GM18507 (cell line): ENCODE data around the gene SYT15.
A peak's percentile ranks its signal among the peaks of the same experiment; 100 is the strongest.
"Not testable (repeated sequence)": the region's sequence is repeated elsewhere in the genome, so short reads cannot be mapped to it uniquely, and the experiment has no call there.

Source experiments
- DNase-seq: peaks from one replicate; pipeline ENCODE4 v3.0.0; 2011; ENCODE audit warnings: low read depth; ENCODE audit not compliant: insufficient read length; ENCODE audit errors: extremely low spot score
- FAIRE-seq: peaks from 2 replicates; lab custom pipeline; 2011; peaks lifted over from hg19 to GRCh38; lab: Jason Lieb, UNC

Gene SYT15

DNA sequence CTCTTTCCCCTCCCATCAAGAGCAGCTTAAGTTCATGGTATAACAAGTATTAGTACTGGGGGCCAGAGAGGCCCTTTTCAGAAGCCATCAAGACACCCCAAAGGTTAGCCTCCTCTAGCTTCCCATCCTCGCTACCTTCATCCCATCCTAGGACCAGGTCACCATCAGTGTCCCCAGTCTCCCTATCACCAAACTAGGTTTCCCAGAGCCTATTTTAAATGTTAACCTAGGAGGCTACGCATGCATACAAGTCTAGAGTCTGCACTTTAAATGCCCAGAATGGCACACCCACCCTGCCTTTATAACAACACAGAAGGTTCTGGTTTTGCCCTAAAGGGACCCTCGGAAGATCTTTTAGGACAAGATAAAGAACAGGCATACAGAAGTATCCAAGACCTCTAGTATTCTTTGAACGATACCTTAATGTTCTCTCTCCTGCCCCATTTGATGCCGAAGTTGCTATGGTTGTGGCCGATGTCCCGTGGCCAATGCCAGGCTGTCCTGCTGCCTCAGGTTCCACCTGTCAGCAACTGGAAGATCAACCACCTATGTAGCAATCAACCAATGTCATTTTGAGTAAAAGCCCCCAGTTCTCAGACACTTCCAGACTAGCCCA, 24.7 kb upstream of the SYT15 start:
- no peak for DNase-seq
- no peak for FAIRE-seq

DNA sequence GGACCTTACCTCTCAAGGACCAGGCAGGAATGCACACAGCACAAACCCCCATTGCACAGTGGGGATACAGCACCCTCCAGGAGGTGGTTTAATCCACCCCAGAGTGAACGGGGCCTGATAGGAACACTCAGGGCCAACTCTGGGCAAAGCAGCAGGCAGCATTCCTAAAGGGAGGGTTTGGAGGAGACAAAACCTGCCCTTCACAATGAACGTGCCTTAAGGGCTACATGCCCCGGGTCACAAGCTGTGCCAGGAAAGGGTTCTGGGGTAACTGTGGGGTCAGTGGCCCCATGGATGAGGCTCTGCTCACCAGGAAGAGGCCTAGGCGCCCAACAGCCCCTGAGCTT, 23.6 kb upstream of the SYT15 start:
- no peak for FAIRE-seq
- no peak for DNase-seq

DNA sequence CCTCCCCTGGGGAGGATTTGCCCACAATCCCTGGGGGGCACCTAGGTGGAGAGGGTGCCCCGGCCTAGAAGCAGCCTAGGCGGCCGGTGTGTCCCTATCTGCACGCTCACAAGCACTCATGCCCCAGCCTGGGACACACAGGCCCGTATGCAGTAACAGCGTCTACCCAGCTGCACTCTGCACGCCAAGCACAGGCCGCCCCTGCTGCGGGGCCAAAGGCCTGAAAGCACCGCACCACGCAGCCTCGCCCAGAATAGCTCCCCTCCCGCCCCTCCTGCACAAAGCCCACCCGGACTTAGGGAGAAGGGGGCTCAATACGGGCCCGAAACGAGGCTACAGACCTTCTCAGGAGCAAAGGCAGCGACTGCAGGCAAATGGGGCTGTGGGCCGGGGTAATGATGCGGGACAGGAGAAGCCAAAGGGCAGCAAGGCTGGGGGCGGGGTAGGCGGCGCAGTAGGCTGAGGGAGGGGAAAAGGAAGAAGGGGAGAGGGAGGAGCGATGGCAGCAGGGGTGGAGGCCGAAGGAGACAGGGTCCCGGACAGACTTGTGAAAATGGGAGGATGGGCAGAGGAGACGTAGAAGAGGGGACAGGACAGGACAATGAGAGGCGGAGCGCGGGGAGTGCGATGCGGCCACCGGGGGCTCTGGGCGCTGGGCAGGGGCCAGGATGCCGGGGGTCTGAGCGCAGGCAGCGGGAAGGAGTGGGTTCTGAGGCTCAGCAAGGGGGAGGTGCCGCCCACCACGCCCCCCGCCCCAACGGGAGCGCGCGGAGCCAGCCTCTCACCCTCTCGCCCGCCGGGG, 23.0 kb upstream of the SYT15 start:
- FAIRE-seq (no peak), DNase-seq (no peak)

DNA sequence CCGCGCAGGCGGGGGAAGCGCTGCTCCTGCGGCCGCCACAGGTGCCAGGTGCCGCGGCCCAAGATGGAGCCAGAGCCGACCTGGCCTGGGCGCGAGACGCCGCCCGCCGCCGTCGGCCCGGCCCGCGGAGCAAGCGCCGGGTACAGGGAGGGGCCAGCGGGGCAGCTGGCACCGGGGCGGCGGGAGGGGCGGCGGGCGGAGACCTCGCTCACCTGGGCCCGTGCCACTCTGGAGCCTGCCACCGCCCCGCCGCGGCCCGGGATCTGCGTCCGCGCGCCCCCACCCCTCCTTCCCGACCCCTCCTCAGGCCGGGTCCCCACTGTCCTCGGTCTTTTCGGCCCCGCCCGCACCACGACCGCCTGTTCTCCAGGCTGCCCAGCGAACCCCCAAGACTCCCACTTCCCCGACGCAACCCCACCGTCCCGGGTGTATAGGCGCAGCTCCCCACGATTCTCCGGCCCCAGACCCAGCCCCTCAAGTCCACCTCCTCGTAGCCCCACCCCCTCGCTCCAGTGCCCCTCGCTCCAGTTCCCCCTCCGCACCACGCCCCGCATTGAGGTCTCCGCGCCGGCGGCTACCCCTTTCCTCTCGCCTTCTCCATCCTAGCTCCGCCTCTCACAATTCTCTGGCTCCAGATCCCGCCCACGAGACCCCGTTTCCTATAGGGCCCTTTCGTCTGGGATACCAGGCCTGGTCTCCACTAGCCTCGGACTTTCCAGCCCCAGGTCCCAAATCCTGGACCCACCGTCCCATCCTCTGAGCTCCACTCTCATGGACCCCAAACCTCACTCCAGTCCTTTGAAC, 22.2 kb upstream of the SYT15 start, which contains the start of gene GPRIN2:
Gene GPRIN2, minus strand, starts transcription at position 144 of the 804 bp plus-strand sequence. CDS start 5,922 bp downstream, outside the sequence.
- FAIRE-seq = no peak
- DNase-seq = no peak

DNA sequence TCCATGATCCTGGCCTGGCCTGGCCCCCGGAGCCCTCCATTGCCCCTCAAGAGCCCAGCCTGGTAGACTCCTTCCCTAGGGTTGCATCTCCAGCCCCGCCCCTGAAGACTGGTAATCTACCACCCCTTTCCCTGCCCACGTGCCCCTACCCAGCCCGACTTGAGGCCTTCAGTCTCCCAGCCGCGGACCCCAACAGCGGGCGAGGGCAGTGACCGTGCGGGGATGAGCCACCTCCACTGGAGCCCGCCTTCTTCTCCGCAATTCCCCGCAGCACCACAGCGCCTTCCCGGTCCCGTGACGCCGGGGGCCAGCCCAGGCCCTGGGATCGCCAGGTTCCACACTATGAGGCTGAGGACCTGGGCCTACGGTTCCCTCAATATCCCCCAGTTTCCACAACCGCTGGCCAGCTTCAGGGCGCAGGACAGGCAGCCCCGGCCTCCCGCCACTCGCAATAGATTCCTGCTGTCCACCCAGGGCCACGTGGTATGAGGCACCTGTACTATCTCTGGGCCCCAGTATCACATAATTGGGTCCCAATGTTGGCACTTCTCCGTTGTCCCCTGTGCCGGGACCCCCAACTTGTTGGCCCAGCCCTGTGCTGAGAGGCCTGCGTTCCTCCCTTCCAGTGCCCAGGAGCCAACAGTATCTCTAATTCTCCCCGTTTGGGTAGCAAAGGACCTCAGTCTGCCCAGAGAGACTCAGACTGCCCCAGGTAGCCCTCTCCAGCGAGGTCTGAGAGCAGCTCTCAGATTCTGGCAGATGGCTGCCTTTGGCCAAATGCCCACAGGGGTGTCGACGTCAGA, 21.4 kb upstream of the SYT15 start:
- FAIRE-seq (no peak), DNase-seq (no peak)

DNA sequence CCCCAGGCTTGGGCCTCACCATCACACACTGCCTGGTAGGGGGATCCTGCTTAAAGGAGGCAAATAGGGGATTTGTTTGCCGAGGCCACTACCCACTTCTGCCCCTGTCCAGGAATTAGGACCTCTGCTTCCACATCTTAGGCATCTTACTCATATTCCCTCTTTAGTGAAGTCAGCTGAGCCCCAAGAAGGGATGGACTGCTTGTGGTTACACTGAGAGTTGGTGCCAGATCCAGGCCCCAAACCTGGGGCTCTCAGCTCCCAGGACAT, 20.9 kb upstream of the SYT15 start:
- no peak for DNase-seq
- no peak for FAIRE-seq

DNA sequence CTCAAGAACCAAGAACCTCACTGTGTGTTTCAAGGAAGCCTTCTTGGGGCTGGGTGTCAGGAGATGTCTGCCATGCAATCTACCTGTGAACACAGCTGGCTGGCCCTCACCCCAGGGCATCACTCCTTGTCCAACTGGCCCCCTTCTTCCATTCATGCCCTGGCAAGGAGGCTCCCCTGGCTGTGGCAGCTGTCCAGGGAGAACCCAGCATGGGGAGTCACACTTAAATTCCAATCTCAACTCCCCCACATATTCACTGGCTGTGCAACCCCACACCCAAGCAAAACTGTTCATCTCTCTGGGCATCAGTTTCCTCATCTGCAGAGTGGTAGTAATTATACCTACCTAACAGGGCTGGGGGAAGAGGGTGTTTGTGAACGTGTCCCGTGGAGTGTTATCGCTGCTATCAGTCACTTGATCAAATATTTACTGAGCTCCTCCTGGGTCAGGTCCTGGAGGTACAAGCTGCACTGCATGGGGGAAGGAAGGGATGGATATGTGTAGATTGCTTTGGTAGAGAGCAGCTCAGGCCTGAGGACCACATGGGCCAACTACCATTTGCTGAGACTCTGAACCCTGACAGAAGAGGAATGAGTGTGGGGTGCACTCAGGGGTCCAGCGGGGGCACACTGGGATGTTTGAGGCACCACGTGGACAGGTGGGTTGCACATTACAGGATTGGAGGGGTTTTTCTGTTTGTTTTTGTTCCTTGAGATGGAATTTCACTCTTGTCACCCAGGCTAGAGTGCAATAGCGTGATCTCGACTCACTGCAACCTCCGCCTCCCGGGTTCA, 20.3 kb upstream of the SYT15 start:
- DNase-seq (no peak), FAIRE-seq (no peak)

DNA sequence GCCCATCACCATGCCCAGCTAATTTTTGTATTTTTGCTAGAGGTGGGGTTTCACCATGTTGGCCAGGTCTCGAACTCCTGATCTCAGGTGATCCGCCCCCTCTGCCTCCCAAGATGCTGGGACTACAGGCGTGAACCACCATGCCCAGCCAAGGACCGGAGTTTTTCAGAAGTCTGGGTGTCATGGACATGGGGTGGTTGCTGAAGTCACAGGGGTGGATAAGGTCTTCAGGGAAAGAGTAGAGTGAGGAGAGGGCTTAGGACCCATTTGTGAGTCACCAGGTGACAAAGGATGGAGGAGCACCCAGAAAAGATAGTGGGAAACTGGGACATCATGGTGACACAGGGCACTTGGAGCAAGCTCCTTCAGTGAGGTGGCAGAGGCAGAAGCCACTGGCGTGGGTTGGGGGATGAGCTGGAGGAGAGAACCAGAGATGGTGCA, 19.7 kb upstream of the SYT15 start:
- no peak for FAIRE-seq
- DNase-seq = no peak

DNA sequence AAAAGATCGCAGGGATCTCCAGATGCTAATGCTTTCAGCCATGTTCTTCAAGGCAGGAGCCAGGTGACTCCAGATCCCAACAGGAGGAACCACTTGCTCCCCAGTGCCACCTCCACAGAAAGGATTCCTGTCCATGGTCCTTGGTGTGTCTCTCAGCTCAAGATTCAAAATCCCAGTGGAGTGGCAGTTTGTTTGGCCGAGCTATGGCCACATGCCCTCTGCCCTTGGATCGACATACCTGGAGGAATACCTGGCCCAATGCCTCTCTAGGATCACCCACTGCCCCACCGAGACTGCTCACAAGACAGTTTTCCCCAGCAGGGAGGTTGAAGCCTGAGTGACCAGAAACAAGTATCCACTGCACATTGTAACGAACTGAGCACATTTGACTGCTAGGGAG, 18.5 kb upstream of the SYT15 start:
- DNase-seq (no peak), FAIRE-seq (no peak)

DNA sequence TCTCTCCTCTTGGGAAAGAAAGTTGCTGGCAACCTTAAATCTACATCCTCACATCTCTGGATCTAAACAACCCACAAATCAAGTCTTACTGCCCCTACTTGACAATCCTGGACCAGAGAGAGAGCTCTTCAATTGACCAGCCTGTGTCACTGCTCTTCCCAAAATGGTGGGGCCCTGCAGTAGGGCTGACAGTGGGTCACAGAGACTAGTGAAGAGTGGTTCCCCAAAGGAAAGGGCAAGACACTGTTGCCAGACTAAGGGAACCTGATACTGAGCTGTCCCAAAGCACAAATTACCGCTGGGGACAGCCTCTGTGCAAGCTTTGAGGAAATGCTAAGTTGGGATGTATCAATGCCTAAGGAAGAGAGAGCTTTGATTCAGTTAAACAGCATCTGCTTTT, 18.0 kb upstream of the SYT15 start:
- no peak for DNase-seq
- FAIRE-seq = no peak

DNA sequence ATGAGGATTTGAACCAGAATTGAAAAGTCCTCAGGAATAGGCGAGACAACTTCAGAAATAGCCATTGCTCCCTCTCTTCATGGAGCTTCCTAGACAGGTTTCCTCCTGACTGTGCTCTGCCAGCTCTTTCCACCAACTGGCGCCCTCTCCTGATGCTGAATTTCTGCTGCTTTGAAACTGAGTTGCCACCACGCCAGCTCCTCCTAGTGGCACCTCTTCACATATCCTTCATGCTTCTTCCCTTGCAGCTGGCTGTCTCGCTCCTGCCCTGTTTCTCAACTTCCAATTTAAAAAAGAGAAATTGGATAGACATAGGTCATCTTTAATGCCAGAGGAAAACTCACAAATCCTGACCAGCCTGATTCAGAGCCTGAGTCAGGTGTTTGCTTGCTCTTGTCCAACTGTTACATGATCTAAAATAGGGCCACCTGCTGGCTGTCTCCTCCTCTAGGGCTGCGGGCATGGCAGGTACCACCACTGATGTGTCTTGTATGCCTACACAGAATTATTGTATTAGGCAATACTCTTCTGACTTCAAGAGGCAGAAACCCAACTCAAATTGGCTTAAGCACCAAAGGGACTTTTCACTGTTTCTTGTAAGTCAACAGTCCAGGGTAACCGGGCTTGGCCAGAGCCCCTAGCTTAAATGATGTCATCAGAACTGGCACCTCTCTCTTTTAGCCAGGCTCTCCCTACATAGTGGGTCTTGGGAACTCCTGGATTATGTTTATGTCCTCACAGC, 13.2 kb upstream of the SYT15 start:
- not testable (repeated sequence) for DNase-seq

DNA sequence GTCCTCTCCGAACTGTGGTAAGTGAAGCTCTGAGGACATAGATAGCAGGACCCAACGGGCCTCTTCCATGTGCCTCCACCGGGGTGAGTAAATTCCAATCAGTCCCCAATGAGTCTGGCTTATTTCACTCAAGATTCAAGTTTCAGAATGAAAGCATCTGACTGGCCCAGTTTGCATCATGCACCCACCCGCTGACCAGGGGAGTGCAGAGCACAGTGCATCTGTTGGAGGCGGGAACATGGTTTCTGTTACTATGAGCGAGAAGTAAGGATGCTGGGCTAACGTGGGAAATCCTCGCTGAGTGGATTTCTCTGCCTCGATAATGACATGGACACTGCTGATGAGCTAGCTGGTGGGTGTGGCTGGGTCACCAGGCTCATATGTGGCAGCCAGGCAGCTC, 11.8 kb upstream of the SYT15 start:
- DNase-seq, FAIRE-seq: not testable (repeated sequence)

More for the DNA sequence above, 13.2 kb upstream of the SYT15 start:
- peak; percentile 71 for FAIRE-seq

DNA sequence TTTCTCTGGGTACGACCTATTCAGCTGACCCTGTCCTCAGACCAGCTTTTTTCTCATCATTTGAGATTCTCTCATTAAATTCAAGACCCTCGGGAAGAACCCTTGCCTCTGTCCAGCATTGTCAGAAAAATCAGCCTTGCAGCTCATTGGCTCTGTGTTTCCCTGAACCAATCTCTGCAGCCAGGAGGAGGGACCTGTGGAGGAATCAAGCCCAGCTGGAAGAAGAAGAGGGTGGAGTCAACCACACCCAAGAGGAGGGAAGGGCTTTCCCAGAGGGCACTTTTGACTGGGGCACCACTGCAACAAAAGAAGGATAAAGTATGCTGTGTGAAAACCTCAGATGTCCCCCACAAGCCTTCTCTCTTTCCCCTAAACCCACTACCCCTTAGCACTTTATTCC, 8.3 kb upstream of the SYT15 start:
- not testable (repeated sequence) for DNase-seq, FAIRE-seq

DNA sequence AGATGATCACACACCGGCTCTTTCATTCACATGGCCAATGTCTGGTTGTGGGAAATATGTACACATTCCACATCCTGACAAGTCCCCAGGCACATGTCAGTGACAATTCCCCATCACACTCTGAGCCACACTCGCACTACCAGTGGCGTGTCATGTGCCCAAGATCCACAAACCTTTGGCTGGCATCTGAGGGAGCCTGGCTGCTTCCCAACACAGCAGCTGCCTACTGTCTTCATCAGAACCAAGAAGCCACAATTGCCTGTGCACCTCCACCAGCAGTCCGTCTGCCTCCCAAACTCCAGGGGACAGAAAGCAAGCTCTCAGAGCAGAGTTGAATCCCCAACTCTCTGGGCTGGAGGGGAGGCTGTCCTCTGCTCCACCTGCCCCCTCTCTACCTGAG, 6.2 kb upstream of the SYT15 start:
- not testable (repeated sequence) for FAIRE-seq, DNase-seq

DNA sequence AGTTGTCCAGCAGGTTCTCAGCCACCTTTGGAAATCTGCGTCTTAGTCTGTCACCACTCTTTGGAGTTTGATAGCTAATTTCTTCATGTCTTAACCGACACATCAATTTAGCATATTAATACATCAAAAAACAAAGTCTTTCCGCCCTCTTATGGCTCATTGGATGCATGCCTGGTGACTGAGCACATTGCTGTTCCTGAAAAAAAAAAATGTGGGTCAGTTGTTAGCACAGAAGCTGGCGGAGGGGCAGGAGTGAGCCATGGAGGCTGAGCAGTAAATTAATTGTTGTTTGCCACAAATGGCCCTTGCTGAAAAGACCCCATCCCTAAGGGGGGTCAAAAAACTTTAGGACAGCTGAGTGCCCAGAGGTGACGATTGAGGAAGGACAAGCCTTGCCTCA, 5.6 kb upstream of the SYT15 start:
- FAIRE-seq, DNase-seq: not testable (repeated sequence)

DNA sequence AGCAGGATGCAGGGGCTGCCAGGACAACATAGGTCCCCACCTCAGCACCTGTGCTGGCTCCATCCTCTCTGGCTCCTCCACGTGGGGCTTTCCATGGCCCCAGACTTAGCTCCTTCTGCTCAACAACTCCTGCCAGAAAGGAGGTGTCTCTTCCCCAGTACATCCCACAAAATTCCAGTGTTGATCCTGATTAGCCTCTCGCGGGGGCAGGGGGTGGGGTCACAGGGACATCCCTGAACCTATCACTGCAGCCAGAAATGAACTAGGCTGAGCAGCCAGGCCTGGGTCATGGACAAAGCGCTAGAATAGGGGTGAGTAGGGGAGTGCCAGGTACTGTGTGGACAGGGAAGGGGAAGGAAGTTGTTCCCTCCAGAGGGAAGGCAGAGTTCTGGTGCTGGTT, 5.0 kb upstream of the SYT15 start:
- not testable (repeated sequence) for DNase-seq, FAIRE-seq

DNA sequence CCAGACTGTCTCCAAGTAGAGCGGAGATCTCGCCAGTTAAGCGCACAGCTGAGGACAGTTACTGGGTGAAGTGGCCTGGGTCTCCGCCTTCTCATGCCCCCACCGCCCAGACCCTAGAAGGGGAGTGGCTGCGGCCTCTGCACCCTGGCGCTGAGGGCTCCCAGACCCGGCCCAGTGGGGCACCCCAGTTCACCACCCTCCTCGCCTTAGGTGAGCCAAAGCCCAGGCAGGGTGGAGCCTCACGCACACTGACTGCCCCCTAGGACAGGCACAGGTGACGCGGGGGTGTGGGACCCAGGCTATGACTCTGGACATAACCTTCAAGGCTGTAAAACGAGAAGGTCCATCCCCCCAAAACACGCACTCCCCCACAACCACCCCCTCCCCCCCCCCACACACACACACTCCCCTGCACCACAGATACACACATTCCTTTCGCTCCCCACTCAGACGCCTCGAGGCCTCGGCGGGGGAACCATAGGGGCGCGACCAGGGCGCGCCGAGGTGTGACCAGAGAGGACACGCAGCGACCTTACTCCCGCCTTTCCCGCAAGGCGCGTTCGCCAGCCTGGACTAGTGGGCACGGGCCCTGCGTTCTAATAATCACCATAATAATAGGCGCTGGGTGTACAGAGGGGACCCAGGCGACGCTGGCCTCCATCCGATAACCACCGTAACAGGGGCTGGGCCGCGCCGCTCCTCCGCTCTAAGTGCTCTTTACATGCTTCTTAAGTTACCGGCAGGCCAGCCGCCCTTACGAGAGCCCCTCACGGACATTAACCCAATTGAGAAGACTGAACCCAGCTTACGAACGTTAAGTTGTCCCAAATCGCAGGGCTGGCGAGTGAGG, 1.1 kb upstream of the SYT15 start:
- not testable (repeated sequence) for DNase-seq, FAIRE-seq
